Karpas-422 (cell line): ENCODE results near the gene IQSEC1. TPM values are rescaled to one million over a fixed set of nuclear protein-coding genes. Genes with fewer than 3 reads are reported as not detected.
A peak's percentile ranks its signal among the peaks of the same experiment; 100 is the strongest.

ENCODE experiments used
- DNase-seq: peaks from one replicate; pipeline ENCODE4 v3.0.0-alpha.2; 2015
- H2AFZ ChIP-seq: fragments of 200-600 bp; sonication (generic); 2 replicates; pipeline ENCODE4 v1.6.1; 2014; ENCODE audit warnings: antibody characterized with exemption, low read length, mixed read lengths
- H3K27ac ChIP-seq: fragments of 200-600 bp; sonication (generic); 2 replicates; pipeline ENCODE4 v1.5.1; 2014; ENCODE audit warnings: mild to moderate bottlenecking, low read length, moderate library complexity
- H3K27me3 ChIP-seq: fragments of 200-600 bp; sonication (generic); 2 replicates; pipeline ENCODE4 v1.6.1; 2014; ENCODE audit warnings: low read length, mixed read lengths
- H3K36me3 ChIP-seq: fragments of 200-600 bp; sonication (generic); 2 replicates; pipeline ENCODE4 v1.6.1; 2014; ENCODE audit warnings: low read length, mixed read lengths; ENCODE audit not compliant: insufficient read depth
- H3K4me1 ChIP-seq: fragments of 200-600 bp; sonication (generic); 2 replicates; pipeline ENCODE4 v1.6.1; 2014; ENCODE audit warnings: mild to moderate bottlenecking, low read length, mixed read lengths
- H3K4me2 ChIP-seq: fragments of 200-600 bp; sonication (generic); 2 replicates; pipeline ENCODE4 v1.6.1; 2014; ENCODE audit warnings: low read length, low read depth, mild to moderate bottlenecking; ENCODE audit not compliant: poor library complexity, severe bottlenecking
- H3K4me3 ChIP-seq: fragments of 200-600 bp; sonication (generic); 2 replicates; pipeline ENCODE4 v1.5.1; 2014; ENCODE audit warnings: mild to moderate bottlenecking, antibody characterized with exemption, low read length, mixed read lengths
- H3K79me2 ChIP-seq: fragments of 200-600 bp; sonication (generic); 2 replicates; pipeline ENCODE4 v1.6.1; 2014; ENCODE audit warnings: mild to moderate bottlenecking, low read length, mixed read lengths
- H3K9ac ChIP-seq: fragments of 200-600 bp; sonication (generic); 2 replicates; pipeline ENCODE4 v1.6.0; 2014; ENCODE audit warnings: low read length
- H3K9me2 ChIP-seq: fragments of 200-600 bp; sonication (generic), shearing (Covaris generic); replicated peaks from 2 replicates; pipeline ENCODE4 v1.6.0; 2014; ENCODE audit warnings: mild to moderate bottlenecking, low read length, moderate library complexity; ENCODE audit not compliant: insufficient read depth
- H3K9me3 ChIP-seq: fragments of 300-700, 200-600 bp; sonication (generic); 2 replicates; pipeline ENCODE4 v1.6.1; 2014; ENCODE audit warnings: low read length, mixed read lengths
- H4K20me1 ChIP-seq: fragments of 200-600 bp; sonication (generic); 2 replicates; pipeline ENCODE4 v1.6.1; 2014; ENCODE audit warnings: mild to moderate bottlenecking, antibody characterized with exemption, low read length, low read depth; ENCODE audit not compliant: insufficient read depth
- total RNA-seq: library from RNA; depleted of rRNA; stranded (reverse); fragments of >200 nt; shearing (Covaris generic); gene quantifications from 2 replicates; pipeline ENCODE4 v1.2.3, GENCODE V29; 2014; ENCODE audit warnings: low replicate concordance

Gene IQSEC1
- total RNA-seq, 1 experiment from 2014 or later: 4.7 TPM

GRCh38 chr3:12994607-12995388 lies 78.4 kb downstream of the IQSEC1 start:
- Histone ChIP-seq H4K20me1 (peaks cover 24% of the 10 kb centered on the region; the same call in 1 of the 2 replicates), H3K9me3 (no peaks in the 10 kb centered on the region), H2AFZ (peak overlapping the region; percentile 79; the same call in 1 of the 2 replicates), H3K79me2 (no peaks in the 10 kb centered on the region), H3K4me3 (peak overlapping the region; percentile 66), H3K27ac (no peak overlapping the region), H3K9me2 (no peaks in the 10 kb centered on the region), H3K4me2 (peak overlapping the region; percentile 78), H3K27me3 (no peaks in the 10 kb centered on the region), H3K36me3 (no peaks in the 10 kb centered on the region), H3K4me1 (peaks cover 7% of the 10 kb centered on the region), H3K9ac (peak overlapping the region; percentile 69)
- peak; percentile 91 for DNase-seq

- no peaks in the 10 kb centered on the region for H3K9me3 ChIP-seq
- H3K27me3 ChIP-seq: no peaks in the 10 kb centered on the region
- H3K9me2 ChIP-seq: no peaks in the 10 kb centered on the region
- H4K20me1 ChIP-seq: peaks cover 24% of the 10 kb centered on the region; the same call in 1 of the 2 replicates
- no peak overlapping the region for H2AFZ ChIP-seq
- H3K4me3 ChIP-seq: peak overlapping the region; percentile 66
- H3K79me2 ChIP-seq: no peaks in the 10 kb centered on the region
- no peak overlapping the region for H3K27ac ChIP-seq
- H3K4me2 ChIP-seq: peak overlapping the region; percentile 78
- peaks cover 7% of the 10 kb centered on the region for H3K4me1 ChIP-seq
- no peaks in the 10 kb centered on the region for H3K36me3 ChIP-seq
- H3K9ac ChIP-seq: peak overlapping the region; percentile 69; the same call in 1 of the 2 replicates
- no peak for DNase-seq
Measured at GRCh38 chr3:12994357-12994606, 78.9 kb downstream of the IQSEC1 start.

GRCh38 chr3:12993517-12994356 lies 79.5 kb downstream of the IQSEC1 start:
- no peak overlapping the region for H3K27ac ChIP-seq
- no peak overlapping the region for H3K9ac ChIP-seq
- H3K27me3 ChIP-seq: no peaks in the 10 kb centered on the region
- no peaks in the 10 kb centered on the region for H3K9me2 ChIP-seq
- peak overlapping the region; percentile 78 for H3K4me2 ChIP-seq
- peak overlapping the region; percentile 66; the same call in 1 of the 2 replicates for H3K4me3 ChIP-seq
- no peak for DNase-seq
- H3K79me2 ChIP-seq: no peaks in the 10 kb centered on the region
- peaks cover 30% of the 10 kb centered on the region; the same call in 1 of the 2 replicates for H4K20me1 ChIP-seq
- no peak overlapping the region for H2AFZ ChIP-seq
- H3K36me3 ChIP-seq: no peaks in the 10 kb centered on the region
- H3K4me1 ChIP-seq: peaks cover 7% of the 10 kb centered on the region
- no peaks in the 10 kb centered on the region for H3K9me3 ChIP-seq

GRCh38 chr3:12992629-12993516 lies 80.4 kb downstream of the IQSEC1 start:
- H3K4me2 ChIP-seq: no peak overlapping the region
- no peak overlapping the region for H3K27ac ChIP-seq
- H3K4me3 ChIP-seq: no peak overlapping the region
- peaks cover 7% of the 10 kb centered on the region for H3K4me1 ChIP-seq
- H3K9me3 ChIP-seq: no peaks in the 10 kb centered on the region
- peaks cover 33% of the 10 kb centered on the region; the same call in 1 of the 2 replicates for H4K20me1 ChIP-seq
- H3K79me2 ChIP-seq: no peaks in the 10 kb centered on the region
- DNase-seq: no peak
- H3K9me2 ChIP-seq: no peaks in the 10 kb centered on the region
- H2AFZ ChIP-seq: no peak overlapping the region
- no peaks in the 10 kb centered on the region for H3K27me3 ChIP-seq
- H3K9ac ChIP-seq: no peak overlapping the region
- H3K36me3 ChIP-seq: no peaks in the 10 kb centered on the region

DNA sequence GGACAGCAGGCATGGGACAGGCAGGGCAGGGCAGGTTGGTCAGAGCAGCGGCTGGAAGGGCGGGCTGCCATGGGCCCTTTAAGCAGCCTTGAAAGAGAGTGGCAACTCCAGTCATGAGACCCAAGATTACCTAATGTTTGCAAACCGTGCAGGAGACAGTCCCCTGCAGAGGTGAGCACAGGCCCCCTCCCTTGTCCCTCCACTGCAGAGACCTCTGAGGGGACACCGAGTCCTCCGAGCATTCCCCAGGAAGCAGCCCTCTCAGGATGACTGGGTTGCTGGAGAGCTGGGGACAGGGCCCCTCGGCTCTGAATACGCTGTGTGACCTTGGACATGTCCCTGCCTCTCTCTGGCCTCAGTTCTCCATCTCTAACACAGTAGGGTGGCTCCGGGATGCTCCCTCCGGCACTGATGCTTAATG lies 81.4 kb downstream of the IQSEC1 start:
- H3K27ac ChIP-seq: no peak overlapping the region
- H3K4me3 ChIP-seq: no peak overlapping the region
- peaks cover 38% of the 10 kb centered on the region; the same call in 1 of the 2 replicates for H4K20me1 ChIP-seq
- no peaks in the 10 kb centered on the region for H3K79me2 ChIP-seq
- no peaks in the 10 kb centered on the region for H3K27me3 ChIP-seq
- peaks cover 7% of the 10 kb centered on the region for H3K4me1 ChIP-seq
- H3K36me3 ChIP-seq: no peaks in the 10 kb centered on the region
- H3K4me2 ChIP-seq: no peak overlapping the region
- H3K9me2 ChIP-seq: no peaks in the 10 kb centered on the region
- no peak overlapping the region for H3K9ac ChIP-seq
- H3K9me3 ChIP-seq: no peaks in the 10 kb centered on the region
- no peak for DNase-seq
- no peak overlapping the region for H2AFZ ChIP-seq

DNA sequence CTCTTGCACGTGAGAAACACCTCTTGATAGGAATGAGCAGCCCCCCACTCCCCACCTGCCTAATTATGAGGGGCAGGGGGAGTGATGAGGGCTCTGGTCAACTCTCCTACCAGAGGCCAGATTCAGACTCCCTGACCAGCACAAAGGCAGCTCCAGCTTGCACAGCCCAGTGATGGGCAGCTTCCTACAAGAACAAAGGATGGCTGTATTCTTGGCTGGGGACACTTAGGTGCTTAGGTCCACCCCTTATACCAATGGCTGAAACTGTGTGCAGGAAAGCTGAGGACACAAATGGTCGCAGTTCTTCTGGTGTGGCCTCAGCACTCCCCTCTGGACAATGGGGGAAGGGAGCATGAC lies 81.8 kb downstream of the IQSEC1 start:
- Histone ChIP-seq H3K4me2 (no peak overlapping the region), H3K9ac (no peak overlapping the region), H3K4me1 (peaks cover 7% of the 10 kb centered on the region), H3K27ac (no peak overlapping the region), H2AFZ (no peak overlapping the region), H3K4me3 (no peak overlapping the region), H3K9me2 (no peaks in the 10 kb centered on the region), H3K27me3 (no peaks in the 10 kb centered on the region), H3K9me3 (no peaks in the 10 kb centered on the region), H4K20me1 (peaks cover 38% of the 10 kb centered on the region; the same call in 1 of the 2 replicates), H3K79me2 (no peaks in the 10 kb centered on the region), H3K36me3 (no peaks in the 10 kb centered on the region)
- DNase-seq: no peak

- no peak for DNase-seq
- no peaks in the 10 kb centered on the region for H3K9me3 ChIP-seq
- H3K79me2 ChIP-seq: no peaks in the 10 kb centered on the region
- H3K4me1 ChIP-seq: peaks cover 7% of the 10 kb centered on the region
- H3K9me2 ChIP-seq: no peaks in the 10 kb centered on the region
- H3K27ac ChIP-seq: no peak overlapping the region
- H2AFZ ChIP-seq: no peak overlapping the region
- no peak overlapping the region for H3K4me2 ChIP-seq
- H3K9ac ChIP-seq: no peak overlapping the region
- no peaks in the 10 kb centered on the region for H3K27me3 ChIP-seq
- no peak overlapping the region for H3K4me3 ChIP-seq
- no peaks in the 10 kb centered on the region for H3K36me3 ChIP-seq
- H4K20me1 ChIP-seq: peaks cover 41% of the 10 kb centered on the region; the same call in 1 of the 2 replicates
Measured at GRCh38 chr3:12990781-12991480, 82.3 kb downstream of the IQSEC1 start.
